ENCODE data around the gene ABCA2.
"Not testable (repeated sequence)": the region's sequence is repeated elsewhere in the genome, so short reads cannot be mapped to it uniquely, and the experiment has no call there.

The ABCA2 gene

GRCh38 chr9:137064027-137064879, 36.2 kb upstream of the ABCA2 start:
- peak; percentile 70 for DNase-seq

- DNase-seq = no peak
These were observed 35.4 kb upstream of the ABCA2 start for GRCh38 chr9:137063311-137064026.

GRCh38 chr9:137062798-137063197, 34.8 kb upstream of the ABCA2 start:
- not testable (repeated sequence) for DNase-seq

GRCh38 chr9:137062384-137062783, 34.3 kb upstream of the ABCA2 start:
- no peak for DNase-seq

GRCh38 chr9:137058521-137059234, 30.6 kb upstream of the ABCA2 start:
- no peak for DNase-seq

GRCh38 chr9:137057545-137057944, 29.5 kb upstream of the ABCA2 start:
- no peak for DNase-seq

- DNase-seq = no peak
These were observed 28.8 kb upstream of the ABCA2 start for GRCh38 chr9:137056739-137057415.

- DNase-seq = no peak
These were observed 27.6 kb upstream of the ABCA2 start for GRCh38 chr9:137055385-137056364.

GRCh38 chr9:137054932-137055384, 26.9 kb upstream of the ABCA2 start:
- no peak for DNase-seq

- peak; percentile 51 for DNase-seq
These were observed 26.2 kb upstream of the ABCA2 start, which contains the start of gene ENTPD2 for GRCh38 chr9:137053944-137054931. Gene ENTPD2 (minus strand): TSS chr9:137054061. CDS start chr9:137053997, 64 bp downstream.

- DNase-seq = no peak
These were observed 25.2 kb upstream of the ABCA2 start for GRCh38 chr9:137052998-137053943.

- no peak for DNase-seq
These were observed 24.3 kb upstream of the ABCA2 start for GRCh38 chr9:137052293-137052692.

- DNase-seq = no peak
These were observed 23.2 kb upstream of the ABCA2 start for GRCh38 chr9:137051145-137051724.

- no peak for DNase-seq
These were observed 22.5 kb upstream of the ABCA2 start for GRCh38 chr9:137050570-137050969.

GRCh38 chr9:137049544-137050449, 21.8 kb upstream of the ABCA2 start:
- DNase-seq = peak; percentile 62

- no peak for DNase-seq
These were observed 20.9 kb upstream of the ABCA2 start for GRCh38 chr9:137048655-137049543.

All from stimulated activated CD4-positive, alpha-beta T cell treated with anti-CD3 and anti-CD28 coated beads, Interleukin-4, amount 100 ng/mL, for 1 hour (primary cell).